Osteocyte (in vitro differentiated cells): ENCODE measurements around the gene DIAPH3. TPM values are rescaled to one million over a fixed set of nuclear protein-coding genes. Genes with fewer than 3 reads are reported as not detected.
"Not testable (repeated sequence)": the region's sequence is repeated elsewhere in the genome, so short reads cannot be mapped to it uniquely, and the experiment has no call there.

ENCODE experiments used
- DNase-seq: peaks from one replicate; pipeline ENCODE4 v3.0.0; 2021; ENCODE audit warnings: mixed read lengths; ENCODE audit not compliant: unreplicated experiment; ENCODE audit errors: extremely low spot score
- H3K27ac Mint-ChIP-seq: one replicate; pipeline ENCODE4 v1.8.0; 2021; ENCODE audit warnings: mild to moderate bottlenecking, mixed read lengths; ENCODE audit not compliant: unreplicated experiment
- H3K27me3 Mint-ChIP-seq: one replicate; pipeline ENCODE4 v1.8.0; 2021; ENCODE audit warnings: mixed read lengths; ENCODE audit not compliant: unreplicated experiment
- H3K36me3 Mint-ChIP-seq: one replicate; pipeline ENCODE4 v1.8.0; 2021; ENCODE audit warnings: mixed read lengths; ENCODE audit not compliant: unreplicated experiment
- H3K4me1 Mint-ChIP-seq: one replicate; pipeline ENCODE4 v1.8.0; 2021; ENCODE audit warnings: mixed read lengths; ENCODE audit not compliant: unreplicated experiment
- H3K4me3 Mint-ChIP-seq: one replicate; pipeline ENCODE4 v1.8.0; 2021; ENCODE audit warnings: mild to moderate bottlenecking, moderate library complexity, mixed read lengths; ENCODE audit not compliant: unreplicated experiment
- H3K9me3 Mint-ChIP-seq: one replicate; pipeline ENCODE4 v1.8.0; 2021; ENCODE audit warnings: mixed read lengths; ENCODE audit not compliant: unreplicated experiment
- total RNA-seq: library from RNA; stranded (reverse); gene quantifications from 2 replicates; pipeline ENCODE4 v1.2.1, GENCODE V29; 2021
- TF ChIP-seq, protein P1 (sequence below): fragments of 200-600 bp; sonication (generic); IDR thresholded peaks from 2 replicates; pipeline ENCODE4 v1.5.0; 2021; ENCODE audit warnings: antibody characterized with exemption, mild to moderate bottlenecking, moderate library complexity

Gene DIAPH3
- total RNA-seq, 1 donor from 2014 or later, result 12.2 TPM

DNA sequence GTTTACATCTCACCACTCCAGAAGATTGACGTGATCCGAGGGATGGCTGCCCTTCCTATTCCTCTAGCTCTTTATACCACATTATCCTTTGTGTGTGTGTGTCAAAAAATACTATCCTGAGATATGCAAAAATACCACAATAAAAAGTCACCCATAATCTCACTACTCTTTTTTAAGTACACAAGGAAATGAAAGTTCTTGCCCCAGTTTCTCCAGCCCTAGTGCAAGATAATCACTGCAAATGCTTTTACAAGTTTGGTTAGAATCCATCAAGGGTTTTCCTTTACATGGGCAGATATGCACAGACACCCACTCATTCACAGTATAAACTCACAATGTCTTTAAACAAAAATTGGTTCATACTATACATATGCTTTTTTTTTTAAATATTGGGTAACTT lies 89.3 kb downstream of the DIAPH3 start:
- TF ChIP-seq, protein P1, sequence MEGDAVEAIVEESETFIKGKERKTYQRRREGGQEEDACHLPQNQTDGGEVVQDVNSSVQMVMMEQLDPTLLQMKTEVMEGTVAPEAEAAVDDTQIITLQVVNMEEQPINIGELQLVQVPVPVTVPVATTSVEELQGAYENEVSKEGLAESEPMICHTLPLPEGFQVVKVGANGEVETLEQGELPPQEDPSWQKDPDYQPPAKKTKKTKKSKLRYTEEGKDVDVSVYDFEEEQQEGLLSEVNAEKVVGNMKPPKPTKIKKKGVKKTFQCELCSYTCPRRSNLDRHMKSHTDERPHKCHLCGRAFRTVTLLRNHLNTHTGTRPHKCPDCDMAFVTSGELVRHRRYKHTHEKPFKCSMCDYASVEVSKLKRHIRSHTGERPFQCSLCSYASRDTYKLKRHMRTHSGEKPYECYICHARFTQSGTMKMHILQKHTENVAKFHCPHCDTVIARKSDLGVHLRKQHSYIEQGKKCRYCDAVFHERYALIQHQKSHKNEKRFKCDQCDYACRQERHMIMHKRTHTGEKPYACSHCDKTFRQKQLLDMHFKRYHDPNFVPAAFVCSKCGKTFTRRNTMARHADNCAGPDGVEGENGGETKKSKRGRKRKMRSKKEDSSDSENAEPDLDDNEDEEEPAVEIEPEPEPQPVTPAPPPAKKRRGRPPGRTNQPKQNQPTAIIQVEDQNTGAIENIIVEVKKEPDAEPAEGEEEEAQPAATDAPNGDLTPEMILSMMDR, result no peak
- Mint-ChIP-seq H3K4me3 (no peak overlapping the region), H3K27ac (no peak overlapping the region), H3K4me1 (peaks cover 14% of the 10 kb centered on the region), H3K36me3 (peaks cover 10% of the 10 kb centered on the region), H3K27me3 (no peaks in the 10 kb centered on the region), H3K9me3 (no peaks in the 10 kb centered on the region)
- DNase-seq, result no peak

DNA sequence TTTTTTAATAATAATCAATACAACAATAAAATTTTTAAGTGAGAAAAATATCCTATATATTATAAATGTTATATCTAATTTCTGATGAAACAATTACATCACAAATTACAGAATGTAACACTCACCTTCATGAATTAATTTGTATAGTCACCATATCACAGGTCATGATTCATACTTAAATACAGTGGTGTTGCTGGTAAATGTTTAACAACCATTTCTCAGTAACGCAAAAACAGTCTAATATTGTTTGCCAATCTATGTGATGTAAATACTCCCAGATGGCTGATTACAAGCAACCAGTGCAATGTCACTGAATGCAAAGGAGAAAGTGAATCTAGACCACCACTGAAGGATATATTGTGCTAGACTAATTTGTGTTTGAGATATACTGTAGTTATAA lies 97.5 kb downstream of the DIAPH3 start:
- peaks cover 19% of the 10 kb centered on the region for H3K36me3 Mint-ChIP-seq
- H3K4me3 Mint-ChIP-seq, result no peak overlapping the region
- DNase-seq, result no peak
- H3K27ac Mint-ChIP-seq, result no peak overlapping the region
- H3K9me3 Mint-ChIP-seq, result peaks cover 8% of the 10 kb centered on the region
- H3K27me3 Mint-ChIP-seq, result no peaks in the 10 kb centered on the region
- H3K4me1 Mint-ChIP-seq, result no peaks in the 10 kb centered on the region
- TF ChIP-seq, protein P1, result no peak

DNA sequence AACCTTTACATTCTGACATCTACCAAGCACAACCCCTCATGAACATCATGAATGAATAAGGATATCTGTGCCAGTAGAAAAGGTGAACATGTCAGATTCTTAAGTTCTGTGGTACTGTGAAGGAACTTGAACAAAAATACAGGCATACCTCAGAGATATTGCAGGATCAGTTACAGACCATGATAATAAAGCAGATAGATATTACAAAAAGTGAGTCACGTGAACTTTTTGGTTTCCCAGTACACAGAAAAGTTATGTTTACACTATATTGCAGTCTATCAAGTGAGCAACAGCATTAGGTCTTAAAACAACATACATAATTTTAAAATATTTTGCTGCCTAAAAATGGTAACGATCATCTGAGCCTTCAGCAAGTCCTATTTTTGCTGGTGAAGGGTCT lies 101.2 kb downstream of the DIAPH3 start:
- Mint-ChIP-seq H3K27me3 (no peaks in the 10 kb centered on the region), H3K9me3 (peaks cover 18% of the 10 kb centered on the region), H3K36me3 (peaks cover 9% of the 10 kb centered on the region), H3K27ac (no peak overlapping the region), H3K4me1 (no peaks in the 10 kb centered on the region), H3K4me3 (no peak overlapping the region)
- TF ChIP-seq, protein P1, result no peak
- no peak for DNase-seq

DNA sequence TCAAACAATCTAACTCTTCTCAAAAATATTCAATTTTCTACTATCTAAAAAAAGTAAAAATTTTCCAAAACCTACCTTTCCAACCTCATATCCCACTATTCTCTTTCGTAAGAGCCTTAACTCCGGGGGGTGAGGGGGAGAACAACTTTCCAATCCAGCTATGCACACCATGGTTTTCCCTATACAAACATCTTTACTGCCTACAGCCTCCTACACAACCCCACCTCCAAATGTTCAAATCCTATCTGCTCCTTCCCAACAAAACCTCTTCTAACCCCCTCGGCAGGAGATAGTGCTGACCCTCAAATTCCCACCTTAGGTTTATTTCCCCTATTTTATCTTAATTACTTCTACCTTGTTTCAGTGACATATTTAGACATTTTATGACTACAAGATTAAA lies 102.0 kb downstream of the DIAPH3 start:
- TF ChIP-seq, protein P1, result no peak
- no peak for DNase-seq

DNA sequence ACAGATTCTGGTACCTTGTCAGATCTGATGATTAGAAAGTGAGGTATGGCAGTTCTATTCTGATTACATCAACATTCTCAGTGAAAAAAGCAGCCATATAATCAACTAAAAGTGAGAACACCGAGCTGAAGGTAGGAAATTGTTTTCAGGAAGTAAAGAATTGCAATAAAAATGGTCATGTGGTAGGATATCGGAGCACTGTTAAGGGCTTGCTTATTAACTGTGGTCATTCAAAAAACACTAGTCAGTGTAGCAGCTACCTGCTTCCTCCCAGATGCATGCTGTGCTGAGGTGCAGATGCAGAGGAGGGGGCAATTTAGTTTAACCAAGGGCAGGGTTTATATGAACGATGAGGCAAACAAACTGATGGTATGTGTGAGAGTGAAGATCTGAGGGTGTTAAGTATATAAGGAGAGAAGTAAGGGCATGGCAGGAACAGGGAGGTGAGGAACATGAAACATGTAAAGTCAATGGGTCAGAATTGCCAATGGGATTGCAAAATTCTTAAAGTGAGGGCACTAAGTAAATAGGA lies 111.9 kb downstream of the DIAPH3 start:
- no peaks in the 10 kb centered on the region for H3K36me3 Mint-ChIP-seq
- no peak overlapping the region for H3K4me3 Mint-ChIP-seq
- H3K27ac Mint-ChIP-seq, result no peak overlapping the region
- no peaks in the 10 kb centered on the region for H3K27me3 Mint-ChIP-seq
- H3K9me3 Mint-ChIP-seq, result no peaks in the 10 kb centered on the region
- no peak for DNase-seq
- TF ChIP-seq, protein P1, result no peak
- peaks cover 10% of the 10 kb centered on the region for H3K4me1 Mint-ChIP-seq

More for the DNA sequence above, 102.0 kb downstream of the DIAPH3 start:
- no peaks in the 10 kb centered on the region for H3K4me1 Mint-ChIP-seq
- no peak overlapping the region for H3K27ac Mint-ChIP-seq
- no peak overlapping the region for H3K4me3 Mint-ChIP-seq
- H3K27me3 Mint-ChIP-seq, result no peaks in the 10 kb centered on the region
- H3K9me3 Mint-ChIP-seq, result peaks cover 24% of the 10 kb centered on the region
- H3K36me3 Mint-ChIP-seq, result peaks cover 9% of the 10 kb centered on the region

DNA sequence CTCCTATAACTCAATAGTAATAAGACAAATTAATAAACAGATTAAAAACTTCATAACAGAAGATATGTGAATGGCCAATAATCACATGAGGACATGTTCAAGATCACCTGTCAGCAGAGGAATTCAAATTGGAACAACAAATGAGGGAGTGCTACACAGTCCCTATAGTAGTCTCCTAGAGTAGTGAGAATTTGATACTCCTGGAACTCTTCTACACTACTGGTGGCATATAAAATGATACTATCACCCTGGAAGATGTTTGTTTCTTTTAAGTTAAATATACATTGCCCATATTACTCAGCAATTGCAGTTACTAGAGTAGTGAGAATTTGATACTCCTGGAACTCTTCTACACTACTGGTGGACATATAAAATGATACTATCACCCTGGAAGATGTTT lies 115.4 kb downstream of the DIAPH3 start:
- not testable (repeated sequence) for H3K27me3 Mint-ChIP-seq, H3K27ac Mint-ChIP-seq, H3K4me3 Mint-ChIP-seq, DNase-seq, H3K36me3 Mint-ChIP-seq, H3K9me3 Mint-ChIP-seq
- H3K4me1 Mint-ChIP-seq, result peaks cover 17% of the 10 kb centered on the region
